PC-3 (cell line): Measurements from ENCODE around the gene RASL10A. TPM values are rescaled to one million over a fixed set of nuclear protein-coding genes. Genes with fewer than 3 reads are reported as not detected.

Experiments
- ATAC-seq: fragments of 200-7000 bp; cut with Tn5 transposase; 2 replicates; pipeline ENCODE4 v1.9.1; 2020; ENCODE audit warnings: mild to moderate bottlenecking, moderate library complexity
- BruUV-seq: library from RNA; stranded (reverse); fragments of 400-500 nt; replicated peaks from 2 replicates; lab custom pipeline; 2021; lab: Mats Ljungman, UMichigan
- CTCF ChIA-PET: fragments of 300-600 bp; sonication (Branson Sonifier 250); formaldehyde crosslinking; loops from one replicate; lab custom pipeline; 2022; ENCODE audit warnings: antibody characterized with exemption; lab: Charles Lee
- POLR2A ChIA-PET: fragments of 300-600 bp; sonication (Branson Sonifier 250); formaldehyde crosslinking; loops from one replicate; lab custom pipeline; 2022; ENCODE audit warnings: antibody characterized with exemption; ENCODE audit not compliant: unreplicated experiment; lab: Charles Lee
- DNase-seq: peaks from one replicate; pipeline ENCODE4 v3.0.0-alpha.2; 2015
- H2AFZ ChIP-seq: fragments of 300-600 bp; sonication (generic); 2 replicates; pipeline ENCODE4 v1.6.0; 2016; ENCODE audit warnings: antibody characterized with exemption, low read length
- H3F3A ChIP-seq: fragments of 300-600 bp; sonication (generic); one replicate; pipeline ENCODE4 v1.6.0; 2017; ENCODE audit warnings: antibody characterized with exemption, low read length, control low read depth, mild to moderate bottlenecking; ENCODE audit not compliant: unreplicated experiment
- H3K27ac ChIP-seq: fragments of 300-600 bp; sonication (generic); 2 replicates; pipeline ENCODE4 v1.5.1; 2016; ENCODE audit warnings: mild to moderate bottlenecking, low read length
- H3K27me3 ChIP-seq: fragments of 300-600 bp; sonication (generic); 2 replicates; pipeline ENCODE4 v1.6.1; 2016; ENCODE audit warnings: low read length, mixed read lengths
- H3K36me3 ChIP-seq: fragments of 300-600 bp; sonication (generic); 2 replicates; pipeline ENCODE4 v1.6.1; 2016; ENCODE audit warnings: low read depth, mixed run types, low read length, mixed read lengths
- H3K4me1 ChIP-seq: fragments of 300-600 bp; sonication (generic); 2 replicates; pipeline ENCODE4 v1.5.1; 2016; ENCODE audit warnings: low read length; ENCODE audit not compliant: insufficient read depth
- H3K4me2 ChIP-seq: fragments of 300-600 bp; sonication (generic); 2 replicates; pipeline ENCODE4 v1.6.0; 2016; ENCODE audit warnings: low read length
- H3K4me3 ChIP-seq: fragments of 300-600 bp; sonication (generic); 2 replicates; pipeline ENCODE4 v1.5.1; 2016; ENCODE audit warnings: mild to moderate bottlenecking, low read length, mixed read lengths
- H3K79me2 ChIP-seq: fragments of 300-600 bp; sonication (generic); 2 replicates; pipeline ENCODE4 v1.6.1; 2017; ENCODE audit warnings: low read length, mixed read lengths
- H3K9ac ChIP-seq: fragments of 300-600 bp; sonication (generic); 2 replicates; pipeline ENCODE4 v1.6.0; 2016; ENCODE audit warnings: mild to moderate bottlenecking, low read length
- H3K9me2 ChIP-seq: fragments of 300-600 bp; sonication (generic); replicated peaks from 2 replicates; pipeline ENCODE4 v1.6.1; 2016; ENCODE audit warnings: mixed run types, low read length, mixed read lengths
- H3K9me3 ChIP-seq: fragments of 300-600 bp; sonication (generic); 2 replicates; pipeline ENCODE4 v1.6.1; 2016; ENCODE audit warnings: low read length, mixed read lengths
- H4K20me1 ChIP-seq: fragments of 300-600 bp; sonication (generic); 2 replicates; pipeline ENCODE4 v1.6.1; 2016; ENCODE audit warnings: low read length, mixed read lengths
- CTCF ChIP-seq: fragments of 300-600 bp; sonication (generic); conservative IDR thresholded peaks from 2 replicates; pipeline ENCODE4 v1.5.1; 2017; ENCODE audit warnings: antibody characterized with exemption, low read depth, mild to moderate bottlenecking, low read length
- EZH2 ChIP-seq: fragments of 300-600 bp; sonication (generic); IDR thresholded peaks from one replicate; pipeline ENCODE4 v1.6.1; 2017; ENCODE audit warnings: antibody characterized with exemption, mild to moderate bottlenecking, low read length; ENCODE audit not compliant: unreplicated experiment
- EZH2phosphoT487 ChIP-seq: fragments of 300-600 bp; sonication (generic); IDR thresholded peaks from 2 replicates; pipeline ENCODE4 v1.6.1; 2018; ENCODE audit warnings: mild to moderate bottlenecking, antibody characterized with exemption, low read length, borderline replicate concordance
- intact Hi-C: fragments of 100-400 bp; cut with micrococcal nuclease; formaldehyde crosslinking; loops from 2 replicates; pipeline ENCODE4 v1.9.0; 2023
- total RNA-seq: library from RNA; depleted of rRNA; stranded (reverse); fragments of >200 nt; gene quantifications from 2 replicates; pipeline ENCODE4 v1.2.3, GENCODE V29; 2014

The RASL10A gene
- total RNA-seq, 1 experiment from 2014 or later, result not detected

- ChIA-PET CTCF (no interaction called here), POLR2A (no interaction called here)
- no peak for TF ChIP-seq EZH2
- no peak for TF ChIP-seq CTCF
- no peak for TF ChIP-seq EZH2phosphoT487
- Histone ChIP-seq H3K9me3 (no peaks in the 10 kb centered on the region), H4K20me1 (no peaks in the 10 kb centered on the region), H3K79me2 (no peaks in the 10 kb centered on the region), H3F3A (no peaks in the 10 kb centered on the region), H3K4me1 (peaks cover 13% of the 10 kb centered on the region), H3K4me3 (no peak overlapping the region), H2AFZ (no peak overlapping the region), H3K9ac (no peak overlapping the region), H3K36me3 (peaks cover 26% of the 10 kb centered on the region), H3K4me2 (no peak overlapping the region), H3K27me3 (no peaks in the 10 kb centered on the region), H3K9me2 (no peaks in the 10 kb centered on the region), H3K27ac (no peak overlapping the region)
- BruUV-seq, result no TSS peak
- intact Hi-C loops, result no loop called here
- ATAC-seq (no peak), DNase-seq (no peak)
These were observed 36.4 kb upstream of the RASL10A start for GRCh38 chr22:29351891-29352290.

GRCh38 chr22:29351042-29351441 lies 35.5 kb upstream of the RASL10A start:
- Histone ChIP-seq H3K4me3 (no peak overlapping the region), H3F3A (no peaks in the 10 kb centered on the region), H3K36me3 (peaks cover 29% of the 10 kb centered on the region), H3K9me3 (no peaks in the 10 kb centered on the region), H3K27me3 (no peaks in the 10 kb centered on the region), H4K20me1 (no peaks in the 10 kb centered on the region), H3K9me2 (no peaks in the 10 kb centered on the region), H3K4me2 (no peak overlapping the region), H3K9ac (no peak overlapping the region), H3K79me2 (no peaks in the 10 kb centered on the region), H2AFZ (no peak overlapping the region), H3K4me1 (peaks cover 13% of the 10 kb centered on the region), H3K27ac (no peak overlapping the region)
- intact Hi-C loops, result no loop called here
- no peak for ATAC-seq
- CTCF ChIA-PET, result no interaction called here
- no peak for DNase-seq
- TF ChIP-seq CTCF (no peak), EZH2phosphoT487 (no peak), EZH2 (no peak)
- POLR2A ChIA-PET, result no interaction called here
- BruUV-seq, result no TSS peak

GRCh38 chr22:29348956-29349355 lies 33.5 kb upstream of the RASL10A start:
- no TSS peak for BruUV-seq
- Histone ChIP-seq H3K4me3 (no peak overlapping the region), H3K4me2 (peak overlapping the region; percentile 59), H3K4me1 (peaks cover 20% of the 10 kb centered on the region), H3F3A (peaks cover 7% of the 10 kb centered on the region), H3K9me2 (no peaks in the 10 kb centered on the region), H3K9ac (peak overlapping the region; percentile 45), H3K9me3 (no peaks in the 10 kb centered on the region), H3K27ac (peak overlapping the region; percentile 88), H4K20me1 (no peaks in the 10 kb centered on the region), H3K36me3 (peaks cover 32% of the 10 kb centered on the region), H2AFZ (peak overlapping the region; percentile 51; the same call in 1 of the 2 replicates), H3K79me2 (no peaks in the 10 kb centered on the region), H3K27me3 (no peaks in the 10 kb centered on the region)
- POLR2A ChIA-PET, result interaction anchor here (0.5 kb wide), 1 partner anchor 975 kb away, joined by 8 read pairs; no protein-coding TSS in a partner anchor
- DNase-seq (peak; percentile 94), ATAC-seq (peak; percentile 96)
- TF ChIP-seq EZH2phosphoT487 (no peak), EZH2 (no peak), CTCF (no peak)
- intact Hi-C loops, result loop anchor here (5.0 kb wide), 1 partner anchor 42 kb away; the partner anchor contains the start of gene GAS2L1
- CTCF ChIA-PET, result interaction anchor here (0.6 kb wide), 1 partner anchor 43 kb away, joined by 4 read pairs; no protein-coding TSS in a partner anchor
